Panc1 (cell line): ENCODE data around the gene TSC1. TPM values are rescaled to one million over a fixed set of nuclear protein-coding genes. Genes with fewer than 3 reads are reported as not detected.
"Not testable (repeated sequence)": the region's sequence is repeated elsewhere in the genome, so short reads cannot be mapped to it uniquely, and the experiment has no call there.

ENCODE experiments used
- ATAC-seq: fragments of 200-7000 bp; cut with Tn5 transposase; 2 replicates; pipeline ENCODE4 v1.9.1; 2020; ENCODE audit warnings: mild to moderate bottlenecking, moderate library complexity
- BruUV-seq: library from RNA; stranded (reverse); fragments of 400-500 nt; replicated peaks from 2 replicates; lab custom pipeline; 2021; lab: Mats Ljungman, UMichigan
- CTCF ChIA-PET: fragments of 300-600 bp; sonication (Branson Sonifier 250); formaldehyde crosslinking; loops from one replicate; lab custom pipeline; 2022; ENCODE audit warnings: antibody characterized with exemption; lab: Charles Lee
- POLR2A ChIA-PET: fragments of 300-600 bp; sonication (Branson Sonifier 250); formaldehyde crosslinking; loops from one replicate; lab custom pipeline; 2022; ENCODE audit warnings: antibody characterized with exemption; lab: Charles Lee
- DNase-seq: peaks from one replicate; pipeline ENCODE4 v3.0.0-alpha.2; 2010; ENCODE audit warnings: low read depth, low spot score
- H3K27ac ChIP-seq: 2 replicates; pipeline ENCODE4 v1.5.1; 2011; ENCODE audit warnings: mild to moderate bottlenecking, low read length, inconsistent platforms
- H3K27me3 ChIP-seq: fragments of 200-500 bp; sonication (Bioruptor generic); 2 replicates; pipeline ENCODE4 v1.6.0; 2014; ENCODE audit warnings: low read length, inconsistent platforms; ENCODE audit not compliant: control insufficient read depth, insufficient read depth
- H3K36me3 ChIP-seq: fragments of 200-500 bp; sonication (Bioruptor generic); 2 replicates; pipeline ENCODE4 v1.5.1; 2014; ENCODE audit warnings: inconsistent platforms, mild to moderate bottlenecking, low read length, moderate library complexity; ENCODE audit not compliant: control insufficient read depth, insufficient read depth
- H3K4me1 ChIP-seq: 2 replicates; pipeline ENCODE4 v1.5.1; 2011; ENCODE audit warnings: inconsistent platforms, mild to moderate bottlenecking, low read length, moderate library complexity; ENCODE audit not compliant: control insufficient read depth, insufficient read depth
- H3K4me3 ChIP-seq, 2 experiments: 2 replicates each; pipeline ENCODE4 v1.5.1; 2011 to 2012; ENCODE audit warnings: low read depth in 2 of 2, low read length in 2 of 2, mild to moderate bottlenecking in 2 of 2, inconsistent platforms in 1 of 2, moderate library complexity in 1 of 2
- H3K9me3 ChIP-seq: fragments of 200-500 bp; sonication (Bioruptor generic); 2 replicates; pipeline ENCODE4 v1.5.1; 2014; ENCODE audit warnings: low read depth, mild to moderate bottlenecking, inconsistent platforms, low read length, moderate library complexity; ENCODE audit not compliant: control insufficient read depth, insufficient read depth
- POLR2AphosphoS5 ChIP-seq: IDR thresholded peaks from 2 replicates; pipeline ENCODE4 v1.6.1; 2012; ENCODE audit warnings: mild to moderate bottlenecking, low read depth, low read length, moderate library complexity
- SIN3A ChIP-seq: IDR thresholded peaks from 2 replicates; pipeline ENCODE4 v1.6.1; 2012; ENCODE audit warnings: low read depth, mild to moderate bottlenecking, low read length, moderate library complexity, borderline replicate concordance; ENCODE audit not compliant: insufficient read depth
- TCF7L2 ChIP-seq: IDR thresholded peaks from 2 replicates; pipeline ENCODE4 v1.6.1; 2011; ENCODE audit warnings: mild to moderate bottlenecking, low read depth, low read length, inconsistent platforms
- in situ Hi-C: cut with HindIII; loops from 2 replicates; pipeline ENCODE4 v1.10.0; 2016; ENCODE audit warnings: low sequenced_read_pairs, low pct_unique_long_range_greater_than_20kb
- intact Hi-C: fragments of 100-400 bp; cut with micrococcal nuclease; formaldehyde crosslinking; loops from one replicate; pipeline ENCODE4 v1.10.0; 2022; ENCODE audit not compliant: unreplicated experiment
- total RNA-seq: library from RNA; stranded (reverse); gene quantifications from one replicate; pipeline ENCODE4 v1.2.1, GENCODE V29; 2021; ENCODE audit not compliant: unreplicated experiment
- TF ChIP-seq, protein P1 (sequence below), 2 experiments: IDR thresholded peaks; 2 replicates each; pipeline ENCODE4 v1.6.1; 2011 to 2012; ENCODE audit warnings: low read depth in 2 of 2, control low read depth in 1 of 2, low read length in 1 of 2, mild to moderate bottlenecking in 1 of 2, moderate library complexity in 1 of 2; ENCODE audit not compliant: insufficient read depth in 1 of 2
- TF ChIP-seq, protein P2 (sequence below): fragments of 450-650 bp; IDR thresholded peaks from 2 replicates; pipeline ENCODE4 v1.5.1; 2017; ENCODE audit warnings: mild to moderate bottlenecking

The TSC1 gene
- total RNA-seq, 1 experiment from 2014 or later, result 27.4 TPM

DNA sequence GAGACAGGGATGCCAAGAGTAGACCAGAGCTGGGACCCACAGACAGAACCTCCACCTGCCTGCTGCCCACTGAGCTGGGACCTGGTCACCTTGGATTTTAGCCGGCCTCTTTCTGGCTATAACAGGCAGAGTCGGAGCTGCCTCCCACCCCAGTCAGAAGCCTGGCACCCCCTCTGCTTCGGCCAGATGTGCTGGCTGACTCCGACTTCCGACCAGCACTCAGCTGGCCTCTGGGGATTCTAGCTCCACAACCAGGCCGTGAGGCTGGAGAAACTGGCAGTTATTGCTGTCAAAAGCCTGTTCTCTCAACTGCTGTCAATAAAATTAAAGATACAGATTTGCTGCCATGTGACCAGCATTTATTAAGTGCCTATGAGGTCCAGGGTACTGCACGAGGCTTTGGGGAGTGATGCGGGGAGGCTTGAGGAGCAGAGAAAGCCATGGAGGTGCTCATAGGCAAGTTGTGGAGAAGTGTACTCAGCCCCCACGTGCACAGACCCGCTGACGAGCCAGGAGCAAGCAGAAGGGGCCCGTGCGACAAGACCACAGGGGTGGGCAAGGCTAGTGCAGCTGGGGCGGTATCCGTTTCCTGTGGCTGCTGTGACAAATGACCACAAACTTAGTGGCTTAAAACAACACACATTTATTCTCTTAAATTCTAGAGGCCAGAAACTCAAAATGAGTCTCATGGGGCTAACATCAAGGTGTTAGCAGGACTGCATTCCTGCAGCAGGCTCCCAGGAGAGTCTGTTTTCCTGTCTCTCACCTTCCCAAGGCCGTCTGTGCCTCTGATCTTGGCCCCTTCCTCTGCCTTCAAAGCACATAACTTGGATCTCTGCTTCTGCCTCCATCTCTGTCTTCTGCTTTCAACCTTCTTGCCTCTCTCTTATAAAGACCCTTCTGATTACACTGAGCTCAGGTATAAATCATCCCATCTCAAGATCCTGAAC, 47.2 kb upstream of the TSC1 start:
- DNase-seq (no peak), ATAC-seq (no peak)
- H3K9me3 ChIP-seq, result no peaks in the 10 kb centered on the region
- CTCF ChIA-PET, result interaction anchor here (0.6 kb wide), 1 partner anchor 32 kb away, joined by 3 read pairs; no protein-coding TSS in a partner anchor
- intact Hi-C loops, result no loop called here
- no TSS peak for BruUV-seq
- no peaks in the 10 kb centered on the region for H3K27me3 ChIP-seq
- no peaks in the 10 kb centered on the region for H3K36me3 ChIP-seq
- no peak overlapping the region for H3K27ac ChIP-seq
- in situ Hi-C loops, result no loop called here
- H3K4me1 ChIP-seq, result no peaks in the 10 kb centered on the region
- H3K4me3 ChIP-seq, result no peak overlapping the region
- POLR2A ChIA-PET, result no interaction called here
- TF ChIP-seq, protein P1, sequence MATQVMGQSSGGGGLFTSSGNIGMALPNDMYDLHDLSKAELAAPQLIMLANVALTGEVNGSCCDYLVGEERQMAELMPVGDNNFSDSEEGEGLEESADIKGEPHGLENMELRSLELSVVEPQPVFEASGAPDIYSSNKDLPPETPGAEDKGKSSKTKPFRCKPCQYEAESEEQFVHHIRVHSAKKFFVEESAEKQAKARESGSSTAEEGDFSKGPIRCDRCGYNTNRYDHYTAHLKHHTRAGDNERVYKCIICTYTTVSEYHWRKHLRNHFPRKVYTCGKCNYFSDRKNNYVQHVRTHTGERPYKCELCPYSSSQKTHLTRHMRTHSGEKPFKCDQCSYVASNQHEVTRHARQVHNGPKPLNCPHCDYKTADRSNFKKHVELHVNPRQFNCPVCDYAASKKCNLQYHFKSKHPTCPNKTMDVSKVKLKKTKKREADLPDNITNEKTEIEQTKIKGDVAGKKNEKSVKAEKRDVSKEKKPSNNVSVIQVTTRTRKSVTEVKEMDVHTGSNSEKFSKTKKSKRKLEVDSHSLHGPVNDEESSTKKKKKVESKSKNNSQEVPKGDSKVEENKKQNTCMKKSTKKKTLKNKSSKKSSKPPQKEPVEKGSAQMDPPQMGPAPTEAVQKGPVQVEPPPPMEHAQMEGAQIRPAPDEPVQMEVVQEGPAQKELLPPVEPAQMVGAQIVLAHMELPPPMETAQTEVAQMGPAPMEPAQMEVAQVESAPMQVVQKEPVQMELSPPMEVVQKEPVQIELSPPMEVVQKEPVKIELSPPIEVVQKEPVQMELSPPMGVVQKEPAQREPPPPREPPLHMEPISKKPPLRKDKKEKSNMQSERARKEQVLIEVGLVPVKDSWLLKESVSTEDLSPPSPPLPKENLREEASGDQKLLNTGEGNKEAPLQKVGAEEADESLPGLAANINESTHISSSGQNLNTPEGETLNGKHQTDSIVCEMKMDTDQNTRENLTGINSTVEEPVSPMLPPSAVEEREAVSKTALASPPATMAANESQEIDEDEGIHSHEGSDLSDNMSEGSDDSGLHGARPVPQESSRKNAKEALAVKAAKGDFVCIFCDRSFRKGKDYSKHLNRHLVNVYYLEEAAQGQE (IDR thresholded peaks at IDR 0.05; ENCODE audit: insufficient read depth in 1 of 2, low read depth in 2 of 2, low read length in 1 of 2), result no peak
- TF ChIP-seq SIN3A, result no peak
- no peak for TF ChIP-seq POLR2AphosphoS5
- no peak for TF ChIP-seq TCF7L2
- TF ChIP-seq, protein P2, sequence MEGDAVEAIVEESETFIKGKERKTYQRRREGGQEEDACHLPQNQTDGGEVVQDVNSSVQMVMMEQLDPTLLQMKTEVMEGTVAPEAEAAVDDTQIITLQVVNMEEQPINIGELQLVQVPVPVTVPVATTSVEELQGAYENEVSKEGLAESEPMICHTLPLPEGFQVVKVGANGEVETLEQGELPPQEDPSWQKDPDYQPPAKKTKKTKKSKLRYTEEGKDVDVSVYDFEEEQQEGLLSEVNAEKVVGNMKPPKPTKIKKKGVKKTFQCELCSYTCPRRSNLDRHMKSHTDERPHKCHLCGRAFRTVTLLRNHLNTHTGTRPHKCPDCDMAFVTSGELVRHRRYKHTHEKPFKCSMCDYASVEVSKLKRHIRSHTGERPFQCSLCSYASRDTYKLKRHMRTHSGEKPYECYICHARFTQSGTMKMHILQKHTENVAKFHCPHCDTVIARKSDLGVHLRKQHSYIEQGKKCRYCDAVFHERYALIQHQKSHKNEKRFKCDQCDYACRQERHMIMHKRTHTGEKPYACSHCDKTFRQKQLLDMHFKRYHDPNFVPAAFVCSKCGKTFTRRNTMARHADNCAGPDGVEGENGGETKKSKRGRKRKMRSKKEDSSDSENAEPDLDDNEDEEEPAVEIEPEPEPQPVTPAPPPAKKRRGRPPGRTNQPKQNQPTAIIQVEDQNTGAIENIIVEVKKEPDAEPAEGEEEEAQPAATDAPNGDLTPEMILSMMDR, result no peak

DNA sequence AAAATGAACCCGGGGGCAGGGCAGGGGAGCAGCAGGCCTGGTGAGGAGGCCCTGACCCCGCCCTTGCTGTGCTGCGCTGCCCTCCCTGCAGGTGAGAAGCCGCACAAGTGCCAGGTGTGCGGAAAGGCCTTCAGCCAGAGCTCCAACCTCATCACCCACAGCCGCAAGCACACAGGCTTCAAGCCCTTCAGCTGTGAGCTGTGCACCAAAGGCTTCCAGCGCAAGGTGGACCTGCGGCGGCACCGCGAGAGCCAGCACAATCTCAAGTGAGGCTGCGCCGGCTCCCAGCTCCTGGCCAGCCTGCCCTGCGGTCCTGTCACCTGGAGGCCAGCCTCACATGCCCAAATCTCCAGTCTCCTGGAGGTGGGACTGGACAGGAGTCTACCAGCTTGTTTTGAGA, 46.4 kb upstream of the TSC1 start:
- Histone ChIP-seq H3K4me3 (no peak overlapping the region), H3K4me1 (no peaks in the 10 kb centered on the region), H3K36me3 (no peaks in the 10 kb centered on the region), H3K9me3 (no peaks in the 10 kb centered on the region), H3K27ac (no peak overlapping the region), H3K27me3 (no peaks in the 10 kb centered on the region)
- BruUV-seq, result no TSS peak
- TF ChIP-seq, protein P2, result no peak
- TF ChIP-seq SIN3A (no peak), POLR2AphosphoS5 (no peak), TCF7L2 (no peak)
- TF ChIP-seq, protein P1 (IDR thresholded peaks at IDR 0.05; ENCODE audit: insufficient read depth in 1 of 2, low read depth in 2 of 2, low read length in 1 of 2), result no peak
- in situ Hi-C loops (no loop called here), intact Hi-C loops (no loop called here)
- ATAC-seq (no peak), DNase-seq (no peak)
- POLR2A ChIA-PET, result no interaction called here
- CTCF ChIA-PET, result no interaction called here

DNA sequence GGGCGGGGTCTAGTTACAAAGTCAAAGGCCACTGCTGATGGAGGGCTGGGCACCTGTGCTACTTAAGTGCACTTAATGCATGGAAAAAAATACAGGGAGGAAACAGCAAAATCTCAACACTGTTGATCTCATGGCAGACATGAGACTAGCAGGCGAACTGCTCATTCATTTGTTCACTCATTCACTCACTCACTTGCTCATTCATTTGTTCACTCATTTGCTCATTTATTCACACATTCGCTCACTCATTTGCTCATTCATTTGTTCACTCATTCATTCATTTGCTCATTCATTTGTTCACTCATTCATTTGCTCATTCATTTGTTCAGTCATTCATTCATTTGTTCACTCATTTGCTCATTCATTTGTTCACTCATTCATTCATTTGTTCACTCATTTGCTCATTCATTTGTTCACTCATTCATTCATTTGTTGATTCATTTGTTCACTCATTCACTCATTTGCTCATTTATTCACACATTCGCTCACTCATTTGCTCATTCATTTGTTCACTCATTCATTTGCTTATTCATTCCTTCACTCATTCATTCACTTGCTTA, 45.7 kb upstream of the TSC1 start:
- H3K36me3 ChIP-seq, CTCF ChIA-PET, BruUV-seq, intact Hi-C loops, POLR2A ChIA-PET, H3K4me1 ChIP-seq, H3K27me3 ChIP-seq, H3K4me3 ChIP-seq, H3K9me3 ChIP-seq, in situ Hi-C loops, H3K27ac ChIP-seq: not testable (repeated sequence)
- ATAC-seq (0 out of 2 replicates have a peak, but pooled peaks have one; percentile 36), DNase-seq (peak; percentile 5)
